HL-60 (cell line): ENCODE measurements around the gene PNCK.
"Not testable (repeated sequence)": the region's sequence is repeated elsewhere in the genome, so short reads cannot be mapped to it uniquely, and the experiment has no call there.

ENCODE experiments used
- CTCF ChIP-seq: IDR thresholded peaks from one replicate; pipeline ENCODE4 v1.5.1; 2011; ENCODE audit warnings: low read length, control low read depth, inconsistent platforms; ENCODE audit not compliant: insufficient read depth
- GABPA ChIP-seq: IDR thresholded peaks from 2 replicates; pipeline ENCODE4 v1.6.1; 2012; ENCODE audit warnings: low read depth
- POLR2AphosphoS5 ChIP-seq: IDR thresholded peaks from 2 replicates; pipeline ENCODE4 v1.6.1; 2012; ENCODE audit warnings: low read depth
- TF ChIP-seq, protein P1 (sequence below): IDR thresholded peaks from 2 replicates; pipeline ENCODE4 v1.6.1; 2012; ENCODE audit warnings: low read depth; ENCODE audit not compliant: insufficient replicate concordance

DNA sequence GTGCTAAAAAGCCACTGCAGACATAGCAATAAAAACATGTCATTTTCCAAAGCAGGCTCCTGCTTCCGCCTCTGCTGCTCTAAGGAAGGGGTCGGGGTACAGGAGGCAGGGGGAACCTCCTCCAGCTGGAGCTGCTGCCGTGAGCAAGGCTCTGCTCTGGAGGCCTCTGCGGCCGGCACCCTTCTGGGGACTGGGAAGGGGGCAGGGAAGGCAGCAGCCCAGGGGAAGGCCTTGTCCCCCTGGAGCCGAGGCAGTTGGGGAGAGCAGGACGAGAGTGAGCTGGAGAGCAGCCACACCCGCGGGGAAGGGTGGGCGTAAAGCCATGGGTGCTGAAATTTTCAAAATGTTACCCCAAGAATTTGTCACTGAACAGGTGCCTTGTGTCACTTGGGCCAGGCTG lies 22.9 kb upstream of the PNCK start:
- TF ChIP-seq CTCF, POLR2AphosphoS5, GABPA: not testable (repeated sequence)
- TF ChIP-seq, protein P1, sequence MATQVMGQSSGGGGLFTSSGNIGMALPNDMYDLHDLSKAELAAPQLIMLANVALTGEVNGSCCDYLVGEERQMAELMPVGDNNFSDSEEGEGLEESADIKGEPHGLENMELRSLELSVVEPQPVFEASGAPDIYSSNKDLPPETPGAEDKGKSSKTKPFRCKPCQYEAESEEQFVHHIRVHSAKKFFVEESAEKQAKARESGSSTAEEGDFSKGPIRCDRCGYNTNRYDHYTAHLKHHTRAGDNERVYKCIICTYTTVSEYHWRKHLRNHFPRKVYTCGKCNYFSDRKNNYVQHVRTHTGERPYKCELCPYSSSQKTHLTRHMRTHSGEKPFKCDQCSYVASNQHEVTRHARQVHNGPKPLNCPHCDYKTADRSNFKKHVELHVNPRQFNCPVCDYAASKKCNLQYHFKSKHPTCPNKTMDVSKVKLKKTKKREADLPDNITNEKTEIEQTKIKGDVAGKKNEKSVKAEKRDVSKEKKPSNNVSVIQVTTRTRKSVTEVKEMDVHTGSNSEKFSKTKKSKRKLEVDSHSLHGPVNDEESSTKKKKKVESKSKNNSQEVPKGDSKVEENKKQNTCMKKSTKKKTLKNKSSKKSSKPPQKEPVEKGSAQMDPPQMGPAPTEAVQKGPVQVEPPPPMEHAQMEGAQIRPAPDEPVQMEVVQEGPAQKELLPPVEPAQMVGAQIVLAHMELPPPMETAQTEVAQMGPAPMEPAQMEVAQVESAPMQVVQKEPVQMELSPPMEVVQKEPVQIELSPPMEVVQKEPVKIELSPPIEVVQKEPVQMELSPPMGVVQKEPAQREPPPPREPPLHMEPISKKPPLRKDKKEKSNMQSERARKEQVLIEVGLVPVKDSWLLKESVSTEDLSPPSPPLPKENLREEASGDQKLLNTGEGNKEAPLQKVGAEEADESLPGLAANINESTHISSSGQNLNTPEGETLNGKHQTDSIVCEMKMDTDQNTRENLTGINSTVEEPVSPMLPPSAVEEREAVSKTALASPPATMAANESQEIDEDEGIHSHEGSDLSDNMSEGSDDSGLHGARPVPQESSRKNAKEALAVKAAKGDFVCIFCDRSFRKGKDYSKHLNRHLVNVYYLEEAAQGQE: not testable (repeated sequence)
